GM18507 (cell line): ENCODE data around the gene TMEM269.
A peak's percentile ranks its signal among the peaks of the same experiment; 100 is the strongest.
"Not testable (repeated sequence)": the region's sequence is repeated elsewhere in the genome, so short reads cannot be mapped to it uniquely, and the experiment has no call there.

ENCODE experiments used
- DNase-seq: peaks from one replicate; pipeline ENCODE4 v3.0.0; 2011; ENCODE audit warnings: low read depth; ENCODE audit not compliant: insufficient read length; ENCODE audit errors: extremely low spot score
- FAIRE-seq: peaks from 2 replicates; lab custom pipeline; 2011; peaks lifted over from hg19 to GRCh38; lab: Jason Lieb, UNC

The TMEM269 gene

GRCh38 chr1:42767510-42768000, 17.2 kb upstream of the TMEM269 start:
- peak; percentile 52 for FAIRE-seq
- DNase-seq: no peak

- no peak for FAIRE-seq
Observed at GRCh38 chr1:42768172-42768571, 16.6 kb upstream of the TMEM269 start.

GRCh38 chr1:42769811-42770210, 15.0 kb upstream of the TMEM269 start:
- no peak for DNase-seq
- no peak for FAIRE-seq

More at GRCh38 chr1:42768172-42768571, 16.6 kb upstream of the TMEM269 start:
- no peak for DNase-seq

- FAIRE-seq (no peak), DNase-seq (no peak)
Observed at GRCh38 chr1:42773420-42773819, 11.4 kb upstream of the TMEM269 start.

GRCh38 chr1:42774928-42775526, 9.8 kb upstream of the TMEM269 start:
- DNase-seq: no peak
- FAIRE-seq: no peak

- DNase-seq (no peak), FAIRE-seq (no peak)
Observed at GRCh38 chr1:42776502-42776901, 8.3 kb upstream of the TMEM269 start.

GRCh38 chr1:42777852-42778251, 6.9 kb upstream of the TMEM269 start:
- no peak for FAIRE-seq
- DNase-seq: no peak

GRCh38 chr1:42779725-42780124, 5.1 kb upstream of the TMEM269 start:
- DNase-seq (no peak), FAIRE-seq (peak; percentile 59)

- FAIRE-seq (no peak), DNase-seq (no peak)
Observed at GRCh38 chr1:42780176-42780575, 4.6 kb upstream of the TMEM269 start.

GRCh38 chr1:42783092-42783491, 1.7 kb upstream of the TMEM269 start:
- DNase-seq: no peak
- FAIRE-seq: no peak

- FAIRE-seq (no peak), DNase-seq (no peak)
Observed at GRCh38 chr1:42784547-42784945, 245 bp upstream of the TMEM269 start.

GRCh38 chr1:42786097-42786496, 1.3 kb downstream of the TMEM269 start:
- DNase-seq: no peak
- FAIRE-seq: no peak

- FAIRE-seq (no peak), DNase-seq (no peak)
Observed at GRCh38 chr1:42788021-42788420, 3.2 kb downstream of the TMEM269 start.

- FAIRE-seq: no peak
- no peak for DNase-seq
Observed at GRCh38 chr1:42793824-42794223, 9.0 kb downstream of the TMEM269 start.

- DNase-seq (no peak), FAIRE-seq (no peak)
Observed at GRCh38 chr1:42797414-42797813, 12.6 kb downstream of the TMEM269 start.

- no peak for FAIRE-seq
- DNase-seq: no peak
Observed at GRCh38 chr1:42797979-42798378, 13.2 kb downstream of the TMEM269 start.

- DNase-seq (no peak), FAIRE-seq (no peak)
Observed at GRCh38 chr1:42801832-42802473, 17.2 kb downstream of the TMEM269 start.

GRCh38 chr1:42806171-42806570, 21.4 kb downstream of the TMEM269 start:
- FAIRE-seq (no peak), DNase-seq (no peak)

- no peak for FAIRE-seq
Observed at GRCh38 chr1:42806593-42806992, 21.8 kb downstream of the TMEM269 start.

GRCh38 chr1:42807056-42807668, 22.4 kb downstream of the TMEM269 start:
- FAIRE-seq: no peak
- DNase-seq: no peak

More at GRCh38 chr1:42806593-42806992, 21.8 kb downstream of the TMEM269 start:
- DNase-seq: no peak

GRCh38 chr1:42814815-42815214, 30.0 kb downstream of the TMEM269 start:
- DNase-seq, FAIRE-seq: not testable (repeated sequence)
